Stimulated activated CD8-positive, alpha-beta memory T cell treated with anti-CD3 and anti-CD28 coated beads, Interleukin-12 subunit alpha, Interleukin-12 subunit beta, amount 100 ng/mL, for 1 hour (primary cell): ENCODE measurements around the gene ADAMTS13.
A peak's percentile ranks its signal among the peaks of the same experiment; 100 is the strongest.

Experiments
- DNase-seq: peaks from one replicate; pipeline ENCODE4 v3.0.0-alpha.2; 2020; ENCODE audit warnings: low read depth

ADAMTS13 gene

DNA sequence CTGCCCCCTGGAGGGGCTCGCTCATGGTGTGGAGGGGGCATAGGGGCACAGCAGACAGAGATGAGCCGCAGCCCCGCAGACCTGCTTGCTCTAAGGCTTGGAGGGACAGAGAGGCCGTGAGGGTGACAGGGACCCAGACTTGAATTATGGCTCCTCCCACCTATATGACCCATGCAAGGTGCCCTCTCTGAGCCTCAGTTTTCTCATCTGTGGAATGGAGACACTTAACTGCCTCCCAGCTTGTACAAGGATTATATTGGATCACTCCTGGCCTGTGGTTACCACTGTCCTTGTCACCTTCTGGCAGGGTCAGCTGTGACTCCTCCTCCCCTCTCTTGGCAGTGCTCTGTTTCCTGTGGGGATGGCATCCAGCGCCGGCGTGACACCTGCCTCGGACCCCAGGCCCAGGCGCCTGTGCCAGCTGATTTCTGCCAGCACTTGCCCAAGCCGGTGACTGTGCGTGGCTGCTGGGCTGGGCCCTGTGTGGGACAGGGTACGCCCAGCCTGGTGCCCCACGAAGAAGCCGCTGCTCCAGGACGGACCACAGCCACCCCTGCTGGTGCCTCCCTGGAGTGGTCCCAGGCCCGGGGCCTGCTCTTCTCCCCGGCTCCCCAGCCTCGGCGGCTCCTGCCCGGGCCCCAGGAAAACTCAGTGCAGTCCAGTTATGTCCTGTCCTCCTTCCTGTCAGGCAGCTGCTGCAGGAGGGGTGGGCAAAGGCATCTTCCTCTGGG, 32.9 kb downstream of the ADAMTS13 start:
- no peak for DNase-seq

DNA sequence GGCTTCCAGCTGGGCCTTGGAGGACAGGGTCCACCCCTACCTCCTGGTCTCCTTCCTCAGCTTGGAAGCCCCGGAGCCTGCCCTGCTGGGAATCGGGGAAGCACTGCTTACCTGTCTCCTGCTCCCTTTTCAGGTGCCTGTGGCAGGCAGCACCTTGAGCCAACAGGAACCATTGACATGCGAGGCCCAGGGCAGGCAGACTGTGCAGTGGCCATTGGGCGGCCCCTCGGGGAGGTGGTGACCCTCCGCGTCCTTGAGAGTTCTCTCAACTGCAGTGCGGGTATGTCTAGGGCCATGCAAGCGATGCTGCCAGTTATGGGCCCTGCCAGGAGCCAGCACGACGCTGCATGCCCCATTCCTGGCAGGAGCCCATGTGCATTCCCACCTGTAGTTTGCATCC, 33.8 kb downstream of the ADAMTS13 start:
- DNase-seq = no peak

DNA sequence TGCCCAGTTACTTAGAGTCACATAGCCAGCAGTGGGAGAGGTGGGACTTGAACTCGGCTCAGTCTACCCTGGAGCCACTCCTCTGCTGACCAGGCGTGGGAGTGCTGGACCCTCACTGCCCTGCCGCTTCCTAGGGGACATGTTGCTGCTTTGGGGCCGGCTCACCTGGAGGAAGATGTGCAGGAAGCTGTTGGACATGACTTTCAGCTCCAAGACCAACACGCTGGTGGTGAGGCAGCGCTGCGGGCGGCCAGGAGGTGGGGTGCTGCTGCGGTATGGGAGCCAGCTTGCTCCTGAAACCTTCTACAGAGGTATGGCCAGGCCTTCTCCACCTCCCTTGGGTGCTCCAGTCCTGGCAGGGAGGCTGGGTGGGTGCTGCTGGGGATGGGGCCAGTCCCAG, 34.2 kb downstream of the ADAMTS13 start:
- DNase-seq = no peak

DNA sequence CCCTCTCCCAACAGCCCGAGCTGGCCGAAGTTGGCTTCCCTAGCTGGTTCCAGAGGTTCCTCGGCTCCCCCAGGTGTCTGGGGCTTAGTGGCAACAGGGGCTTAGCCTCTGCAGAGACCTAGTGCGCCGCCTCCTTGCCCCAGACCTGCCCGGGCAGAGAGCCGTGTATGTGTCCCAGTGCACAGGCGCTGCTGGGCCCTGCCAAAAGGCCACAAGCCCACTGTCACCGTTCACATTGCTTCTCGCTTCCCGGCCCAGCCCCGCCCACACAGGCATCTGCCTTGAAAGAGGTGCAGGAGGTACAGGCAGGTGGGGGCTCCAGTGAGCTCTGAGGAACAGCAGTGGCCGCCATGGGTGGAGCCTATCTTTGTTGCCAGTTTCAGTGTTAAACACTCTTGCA, 35.1 kb downstream of the ADAMTS13 start:
- DNase-seq = no peak

DNA sequence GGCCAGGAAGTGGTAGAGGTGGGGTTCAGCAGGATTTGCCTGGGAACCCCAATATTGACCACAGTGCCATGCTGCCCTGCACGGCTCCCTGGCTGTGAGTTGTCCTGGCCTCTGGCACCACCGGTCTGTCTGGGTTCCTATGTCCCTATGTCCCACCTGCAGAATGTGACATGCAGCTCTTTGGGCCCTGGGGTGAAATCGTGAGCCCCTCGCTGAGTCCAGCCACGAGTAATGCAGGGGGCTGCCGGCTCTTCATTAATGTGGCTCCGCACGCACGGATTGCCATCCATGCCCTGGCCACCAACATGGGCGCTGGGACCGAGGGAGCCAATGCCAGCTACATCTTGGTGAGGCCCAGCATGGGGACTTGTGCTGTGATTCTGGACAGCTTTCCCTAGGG, 35.6 kb downstream of the ADAMTS13 start:
- no peak for DNase-seq

DNA sequence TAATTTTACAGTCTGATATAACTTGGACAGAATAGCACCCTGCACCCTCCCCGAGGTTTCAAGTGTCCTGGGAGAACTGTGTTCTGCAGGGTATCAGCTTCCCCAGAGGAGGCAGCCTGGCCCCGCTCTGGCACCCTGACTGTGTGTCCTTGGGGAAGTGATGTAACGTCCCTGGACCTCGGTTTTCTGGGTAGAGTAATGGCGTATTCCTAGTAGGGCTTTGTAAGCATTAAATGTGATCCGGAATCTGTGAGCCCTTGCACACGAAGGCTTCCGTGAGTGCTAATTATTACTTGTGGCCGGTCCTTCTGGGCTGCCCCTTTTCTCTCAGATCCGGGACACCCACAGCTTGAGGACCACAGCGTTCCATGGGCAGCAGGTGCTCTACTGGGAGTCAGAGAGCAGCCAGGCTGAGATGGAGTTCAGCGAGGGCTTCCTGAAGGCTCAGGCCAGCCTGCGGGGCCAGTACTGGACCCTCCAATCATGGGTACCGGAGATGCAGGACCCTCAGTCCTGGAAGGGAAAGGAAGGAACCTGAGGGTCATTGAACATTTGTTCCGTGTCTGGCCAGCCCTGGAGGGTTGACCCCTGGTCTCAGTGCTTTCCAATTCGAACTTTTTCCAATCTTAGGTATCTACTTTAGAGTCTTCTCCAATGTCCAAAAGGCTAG, 36.6 kb downstream of the ADAMTS13 start:
- no peak for DNase-seq

DNA sequence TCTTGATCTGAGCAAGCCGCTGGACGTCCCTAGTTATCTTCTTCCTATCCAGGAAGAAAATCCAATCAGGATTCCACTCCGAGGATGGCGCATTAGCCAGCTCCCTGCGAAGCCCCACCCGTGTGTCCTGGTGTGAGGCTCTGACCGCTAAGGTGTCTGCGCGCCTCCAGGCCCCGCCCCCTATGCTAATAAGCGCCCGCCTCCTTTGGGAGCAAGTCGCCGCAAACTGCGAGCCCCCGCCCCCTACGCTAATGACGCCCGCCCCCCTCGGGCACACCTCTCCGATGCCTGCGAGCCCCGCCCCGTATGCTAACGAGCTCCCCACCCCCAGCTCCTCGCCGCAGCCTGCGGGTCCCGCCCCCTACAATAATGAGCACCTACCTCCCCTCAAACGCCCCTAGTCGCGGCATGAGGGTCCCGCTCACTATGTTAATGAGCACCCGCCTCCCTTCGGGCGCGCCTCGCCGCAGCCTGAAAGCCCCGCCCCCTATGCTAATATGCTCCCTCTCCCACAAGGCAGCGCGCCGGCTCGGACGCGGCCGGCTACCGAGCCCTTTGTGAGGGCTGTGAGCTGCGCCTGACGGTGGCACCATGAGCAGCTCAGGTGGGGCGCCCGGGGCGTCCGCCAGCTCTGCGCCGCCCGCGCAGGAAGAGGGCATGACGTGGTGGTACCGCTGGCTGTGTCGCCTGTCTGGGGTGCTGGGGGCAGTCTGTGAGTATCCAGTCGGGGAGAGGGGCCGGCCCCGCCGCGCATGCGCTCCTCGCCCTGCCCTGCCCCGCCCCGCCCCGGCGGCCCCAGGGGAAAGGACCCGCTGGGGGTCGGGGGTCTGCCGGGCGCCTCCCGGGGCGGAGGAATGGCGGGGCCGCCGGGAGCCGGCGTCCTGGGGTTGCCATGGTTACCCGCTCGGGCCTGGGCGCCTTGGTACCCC, 37.6 kb downstream of the ADAMTS13 start, which contains the start of gene CACFD1:
CACFD1 (plus strand) TSS at position 503 of the 929 bp plus-strand sequence; CDS start at position 592, 89 bp downstream.
- DNase-seq = peak; percentile 85

DNA sequence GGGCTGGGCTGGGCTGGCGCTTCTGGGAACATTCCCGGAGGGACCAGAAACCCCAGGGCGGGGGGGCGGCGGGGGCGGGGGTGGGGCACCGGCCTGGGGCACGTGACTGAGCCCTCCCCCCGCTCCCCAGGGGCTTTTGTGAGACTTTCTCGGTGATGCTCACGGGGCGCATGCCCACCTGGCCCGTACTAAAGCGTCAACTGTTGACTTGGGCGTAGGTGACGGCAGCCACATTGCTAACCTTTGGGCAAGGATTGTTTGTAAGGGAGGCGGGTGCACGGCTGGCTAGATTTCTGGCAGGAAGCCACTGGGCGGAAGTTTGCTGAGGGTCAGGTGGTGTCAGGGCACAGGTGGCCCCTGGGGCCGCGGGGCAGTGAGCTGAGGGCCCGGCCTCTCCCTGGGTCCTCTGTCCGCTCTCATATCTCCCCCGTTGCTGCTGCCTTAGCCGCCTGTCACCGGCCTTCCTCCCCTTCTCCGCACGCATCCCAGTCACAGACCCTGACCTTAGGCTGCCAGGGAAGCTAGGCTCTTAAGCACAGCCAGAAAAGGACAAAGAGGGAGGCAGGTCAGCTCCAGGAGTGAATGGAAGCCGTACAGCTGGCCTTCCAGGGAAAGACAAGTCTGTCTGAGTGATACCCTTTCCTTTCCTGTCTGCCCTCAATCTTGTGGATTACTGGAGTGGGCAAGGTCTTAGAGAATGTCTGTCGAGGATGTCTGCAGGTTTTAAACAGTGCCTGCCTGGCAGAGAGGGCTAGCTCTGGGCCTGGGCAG, 38.4 kb downstream of the ADAMTS13 start:
- DNase-seq = peak; percentile 15

DNA sequence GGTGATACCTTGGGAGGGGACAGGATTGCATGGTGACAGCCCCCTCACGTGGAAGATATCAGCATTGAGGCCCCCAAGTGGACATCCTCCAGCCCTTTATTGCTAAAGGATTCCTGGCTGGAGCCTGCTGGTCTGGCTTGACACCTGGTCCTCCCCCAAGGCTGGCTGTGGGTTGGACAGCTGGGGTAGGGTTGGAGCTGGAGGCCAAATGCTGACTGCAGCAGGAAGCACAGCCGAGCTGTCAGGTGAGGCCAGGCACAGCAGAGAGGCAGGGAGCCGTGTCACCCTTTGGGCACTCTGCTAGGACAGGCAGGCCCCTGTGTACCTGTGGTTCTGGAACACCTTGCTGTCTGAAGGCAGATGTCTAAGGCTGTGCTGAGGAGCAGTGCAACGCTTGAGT, 39.8 kb downstream of the ADAMTS13 start:
- no peak for DNase-seq

DNA sequence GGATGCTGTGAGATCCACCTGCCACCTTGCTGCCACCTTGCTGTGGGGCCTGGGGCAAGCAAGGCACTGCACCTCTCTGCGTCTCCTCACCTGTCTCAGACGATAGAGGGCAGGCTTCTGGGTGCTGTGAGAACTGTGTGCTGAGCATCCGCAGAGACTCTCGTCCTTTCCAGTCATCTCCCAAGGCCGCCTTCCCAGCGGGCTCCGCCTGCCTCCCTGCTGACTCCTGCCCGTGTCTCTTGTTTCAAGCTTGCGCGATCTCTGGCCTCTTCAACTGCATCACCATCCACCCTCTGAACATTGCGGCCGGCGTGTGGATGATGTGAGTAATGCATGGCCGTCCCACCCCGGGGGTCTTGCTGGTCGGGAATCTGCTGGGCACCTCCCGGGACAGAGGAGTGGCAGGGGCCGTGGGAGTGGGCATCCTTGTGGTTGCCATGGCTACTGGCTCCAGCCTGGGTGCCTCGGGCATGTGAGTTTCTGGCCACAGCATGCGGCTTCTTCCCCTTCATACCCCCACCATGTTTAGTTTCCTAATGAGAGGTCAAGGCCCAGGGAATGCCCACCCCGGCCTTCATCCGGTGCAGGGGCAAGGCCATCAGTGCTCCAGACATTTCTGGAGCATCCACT, 41.2 kb downstream of the ADAMTS13 start:
- DNase-seq = no peak

DNA sequence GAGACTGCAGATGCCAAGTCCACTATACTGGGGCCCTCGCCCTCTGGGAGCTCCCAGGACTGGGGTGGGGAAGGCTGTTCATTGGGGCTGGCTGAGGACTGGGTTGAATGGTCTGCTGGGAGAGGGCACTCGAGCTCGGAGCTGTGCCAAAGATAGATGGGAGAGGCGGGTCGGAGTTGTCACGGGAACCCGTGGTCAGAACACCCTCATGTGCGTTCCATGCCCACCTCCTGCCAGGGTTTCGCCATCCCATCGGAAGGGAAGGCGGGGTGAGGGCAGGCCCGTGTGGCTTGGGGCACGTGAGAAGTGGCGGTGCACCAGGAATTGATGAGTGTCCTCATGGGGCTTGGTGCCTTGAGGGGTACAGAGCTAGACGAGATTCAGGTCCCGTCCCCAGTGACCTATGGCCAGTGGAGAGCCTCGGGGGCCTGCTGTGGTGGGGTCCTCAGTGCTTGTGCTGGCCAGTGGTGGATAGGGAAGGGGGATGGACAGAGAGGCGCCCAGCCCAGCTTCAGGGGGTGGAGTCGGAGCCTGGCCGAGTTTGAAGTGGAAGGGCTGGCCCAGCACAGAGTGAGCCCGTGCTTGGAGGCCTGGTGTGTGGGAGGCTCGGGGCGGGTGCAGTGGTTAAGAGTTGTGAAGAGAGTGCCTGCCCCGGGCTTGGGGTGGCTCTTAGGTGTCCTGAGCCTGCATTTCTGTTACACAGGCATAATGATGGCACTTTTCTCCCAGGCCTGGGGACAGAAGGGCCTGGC, 41.9 kb downstream of the ADAMTS13 start:
- no peak for DNase-seq

DNA sequence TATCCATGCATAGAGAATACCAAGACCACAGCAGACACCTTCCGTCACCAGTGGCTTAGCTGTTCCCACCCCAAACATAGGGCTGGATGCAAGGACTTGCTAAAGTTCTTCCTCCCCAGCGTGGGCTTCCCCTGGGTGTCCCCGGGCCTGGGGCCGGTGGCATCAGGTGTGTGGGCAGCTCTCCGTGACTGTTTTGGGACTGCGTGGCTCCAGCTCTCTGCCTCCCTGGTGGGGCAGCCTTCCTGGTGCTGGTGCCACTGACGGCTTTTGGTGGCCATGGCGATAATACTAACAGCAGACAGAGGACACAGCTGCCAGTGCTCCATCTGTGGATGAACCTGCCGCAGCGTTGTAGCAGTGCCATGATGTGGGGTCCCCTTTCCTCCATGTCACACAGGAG, 42.5 kb downstream of the ADAMTS13 start:
- no peak for DNase-seq

DNA sequence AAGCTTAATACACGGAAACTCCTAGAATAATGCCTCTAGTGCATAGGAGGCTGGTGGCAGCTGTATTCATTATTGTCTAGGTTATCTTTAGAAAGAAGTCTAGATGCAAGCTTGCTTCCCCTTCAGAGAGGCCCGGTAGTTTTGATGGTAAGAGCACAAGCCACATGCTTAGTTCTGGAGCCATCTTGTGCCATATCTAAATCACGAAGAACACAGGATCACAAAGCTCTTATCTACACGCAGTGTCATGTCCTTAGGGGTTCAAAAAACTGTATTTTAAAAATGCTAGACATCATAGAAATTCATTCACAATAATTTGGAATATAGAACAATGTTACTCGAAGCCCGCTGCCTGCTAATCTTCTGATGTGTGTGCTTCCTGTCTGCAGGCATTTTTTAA, 43.8 kb downstream of the ADAMTS13 start:
- DNase-seq = no peak

DNA sequence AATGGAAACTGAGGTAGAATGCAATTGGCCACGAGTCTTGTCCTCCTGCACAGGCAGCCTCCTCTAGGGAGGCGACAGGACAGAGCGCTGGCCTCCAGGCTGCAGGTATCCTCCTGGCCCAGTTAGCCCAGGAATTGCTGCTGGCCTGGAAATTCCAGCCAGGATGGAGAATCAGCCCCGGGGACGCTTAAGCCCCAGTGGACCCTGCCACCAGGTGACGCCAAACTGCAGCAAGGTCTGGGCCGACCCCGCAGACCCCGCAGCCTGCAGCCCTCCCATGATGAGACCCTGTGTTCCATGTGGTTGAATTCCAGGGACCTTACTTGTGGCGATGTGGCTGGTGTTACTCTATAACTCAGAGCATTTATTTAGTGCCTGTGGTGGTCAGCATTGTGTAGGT, 44.9 kb downstream of the ADAMTS13 start:
- DNase-seq = no peak

DNA sequence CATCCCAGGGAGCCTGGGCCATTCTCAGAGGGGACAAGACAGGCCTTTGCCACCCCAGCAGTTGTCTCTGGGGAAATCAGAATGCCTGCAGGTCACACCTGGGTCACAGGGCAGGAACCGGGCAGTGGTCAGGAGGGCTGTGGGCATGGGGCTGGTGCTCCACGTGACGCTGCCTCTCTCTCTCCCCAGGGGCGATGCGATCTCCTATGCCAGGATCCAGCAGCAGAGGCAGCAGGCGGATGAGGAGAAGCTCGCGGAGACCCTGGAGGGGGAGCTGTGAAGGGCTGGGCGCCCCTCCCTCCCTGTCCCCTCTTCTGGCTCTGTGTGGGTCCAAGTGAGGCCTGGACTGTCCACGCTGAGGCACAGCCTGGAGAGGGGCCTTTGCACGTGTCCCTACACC, 46.2 kb downstream of the ADAMTS13 start:
- no peak for DNase-seq

DNA sequence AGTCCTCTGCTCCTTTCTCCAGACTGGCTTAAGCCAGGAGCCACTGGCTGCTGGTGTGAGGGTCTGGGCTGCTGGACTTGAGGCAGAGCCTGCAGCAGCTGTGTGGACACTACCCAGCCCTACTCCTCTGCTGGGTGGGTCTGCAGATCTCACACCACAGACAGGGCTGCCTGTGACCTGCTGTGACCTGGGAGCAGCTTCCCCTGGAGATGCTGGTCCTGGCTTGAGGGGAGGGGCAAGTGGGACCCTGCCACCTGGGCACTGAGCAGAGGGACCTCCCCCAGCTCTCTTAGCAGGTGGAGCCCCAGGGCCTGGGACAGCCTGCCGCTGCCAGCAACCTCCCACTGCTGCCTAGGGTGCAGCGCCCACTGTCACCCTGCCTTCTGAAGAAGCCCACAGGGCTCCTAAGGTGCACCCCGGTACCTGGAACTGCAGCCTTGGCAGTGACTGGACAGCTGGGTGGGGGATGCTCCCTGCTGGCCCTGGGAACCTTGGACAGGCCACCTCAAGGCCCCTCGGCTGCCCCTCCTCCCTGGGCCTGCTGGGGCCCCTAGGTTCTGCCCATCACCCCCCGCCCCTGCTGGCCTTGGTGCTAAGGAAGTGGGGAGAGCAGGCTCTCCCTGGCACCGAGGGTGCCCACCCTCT, 46.7 kb downstream of the ADAMTS13 start:
- DNase-seq = no peak

DNA sequence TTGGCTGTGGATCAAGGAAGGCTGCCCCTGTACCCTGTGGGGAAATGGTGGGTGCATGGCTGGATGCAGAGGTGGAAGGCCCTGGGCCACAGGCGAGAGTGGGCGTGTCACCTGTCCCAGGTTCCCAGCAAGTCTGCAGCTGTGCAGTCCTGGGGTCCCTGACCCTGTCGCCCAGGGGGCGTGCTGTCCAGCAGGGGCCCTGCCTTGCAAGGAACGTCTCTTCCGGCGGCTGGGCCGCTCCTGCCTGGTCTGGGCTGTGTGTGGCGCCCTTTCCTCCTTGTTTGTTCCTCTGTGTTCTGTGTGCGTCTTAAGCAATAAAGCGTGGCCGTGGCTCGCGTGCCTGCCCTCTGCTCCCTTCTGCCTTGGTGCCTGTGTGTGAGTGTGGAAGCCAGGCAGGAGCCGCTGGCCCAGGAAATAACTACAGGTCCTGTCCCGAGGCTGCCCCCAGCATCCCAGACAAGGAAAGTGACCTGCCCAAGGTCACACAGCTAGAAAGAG, 48.3 kb downstream of the ADAMTS13 start:
- DNase-seq = no peak

DNA sequence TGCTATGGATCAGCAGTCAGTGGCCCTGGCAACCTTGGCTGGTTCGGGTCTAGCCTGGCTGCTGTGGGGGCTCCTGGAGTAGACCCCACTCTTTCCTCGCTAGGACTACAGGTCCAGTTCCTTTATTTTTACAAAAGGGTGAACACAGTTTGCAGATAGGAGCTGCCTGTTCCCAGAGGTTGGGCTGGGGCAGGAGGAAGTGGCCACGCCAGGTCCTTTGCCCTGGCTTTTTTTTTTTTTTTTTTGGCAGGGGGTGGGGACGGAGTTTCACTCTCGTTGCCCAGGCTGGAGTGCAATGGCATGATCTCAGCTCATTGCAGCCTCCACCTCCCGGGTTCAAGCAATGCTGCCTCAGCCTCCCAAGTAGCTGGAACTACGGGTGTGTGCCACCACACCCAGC, 48.8 kb downstream of the ADAMTS13 start:
- DNase-seq = no peak

DNA sequence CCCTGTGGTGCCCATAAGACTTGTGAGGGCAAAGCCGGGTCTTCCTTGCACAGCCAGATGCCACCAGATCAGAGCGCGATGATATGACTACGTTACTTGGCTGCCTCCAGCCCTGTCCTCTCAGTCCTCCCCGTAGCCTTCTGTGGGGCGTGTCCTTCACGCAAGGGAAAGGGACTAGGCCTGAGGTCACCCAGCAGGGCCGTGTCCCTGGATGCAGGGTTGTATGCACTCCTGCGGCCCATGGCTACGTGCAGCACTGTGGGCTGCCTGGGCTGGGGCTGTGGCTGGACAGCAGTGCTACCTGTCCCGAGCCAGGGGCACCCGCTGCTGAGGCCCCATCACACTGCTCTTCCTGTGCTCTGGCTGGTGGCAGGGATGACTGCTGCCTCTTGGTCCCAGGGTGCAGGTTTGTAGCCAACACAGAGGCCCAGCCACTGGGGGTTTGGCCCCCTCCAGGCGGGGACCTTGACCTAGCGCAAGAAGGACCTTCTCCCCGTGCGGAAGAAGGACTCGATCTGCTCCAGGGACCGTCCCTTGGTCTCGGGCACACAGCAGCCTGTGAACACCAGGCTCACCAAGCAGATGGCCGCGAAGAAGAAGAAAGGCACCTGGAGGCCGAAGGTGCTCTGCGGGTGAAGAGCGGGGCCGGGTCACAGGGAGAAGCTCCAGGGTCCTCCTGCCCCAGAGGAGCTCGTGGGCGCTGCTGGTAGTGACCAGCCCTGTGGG, 49.5 kb downstream of the ADAMTS13 start:
- no peak for DNase-seq
